ENCODE data around the gene ATAD2B. TPM values are rescaled to one million over a fixed set of nuclear protein-coding genes. Genes with fewer than 3 reads are reported as not detected.

ATAD2B gene
- total and polyA plus RNA-seq, 2 of the 4 experiments (the other 2 are of a cell fraction) = 1.5 to 5.0 TPM

DNA sequence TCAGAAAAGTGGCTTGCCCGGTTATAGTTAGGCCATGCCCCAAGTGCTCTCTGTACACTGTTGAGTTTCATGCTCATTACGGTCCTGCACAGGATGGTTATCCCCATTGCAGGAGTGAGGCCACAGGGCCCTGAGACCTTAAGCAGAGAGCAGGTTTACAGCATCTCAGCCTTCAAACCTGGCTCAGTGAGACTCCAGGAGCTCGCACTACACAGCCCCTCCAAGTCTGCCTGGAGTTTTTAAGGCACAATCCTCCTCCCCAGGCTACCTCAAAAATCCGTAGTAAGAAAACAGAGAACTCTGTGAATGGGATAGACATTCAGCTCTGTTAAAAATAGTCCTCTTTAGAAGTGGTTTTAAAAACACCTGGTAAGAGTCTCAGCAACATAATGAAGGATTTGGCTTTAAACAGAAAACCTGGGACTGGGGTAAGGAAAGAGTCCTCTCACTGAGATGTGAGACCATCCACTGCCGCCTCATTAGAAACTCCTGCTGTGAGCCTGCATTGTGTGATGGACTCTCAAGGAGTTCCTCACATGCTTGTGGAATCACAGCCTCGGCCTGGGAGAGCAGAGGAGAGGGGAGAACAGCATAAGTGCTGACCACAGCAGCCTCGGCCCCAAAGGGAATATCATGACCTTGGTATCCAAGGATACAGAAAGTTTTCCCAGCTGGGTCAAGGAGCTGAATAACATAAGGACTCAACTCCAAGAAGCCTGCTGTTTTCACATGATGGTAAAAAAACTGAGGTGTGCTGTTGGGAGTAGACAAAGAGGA lies 214.8 kb downstream of the ATAD2B start (continued):
- no peak for TF ChIP-seq FOS (IDR thresholded peaks at IDR 0.05; ENCODE audit: low read depth, low read length)

DNA sequence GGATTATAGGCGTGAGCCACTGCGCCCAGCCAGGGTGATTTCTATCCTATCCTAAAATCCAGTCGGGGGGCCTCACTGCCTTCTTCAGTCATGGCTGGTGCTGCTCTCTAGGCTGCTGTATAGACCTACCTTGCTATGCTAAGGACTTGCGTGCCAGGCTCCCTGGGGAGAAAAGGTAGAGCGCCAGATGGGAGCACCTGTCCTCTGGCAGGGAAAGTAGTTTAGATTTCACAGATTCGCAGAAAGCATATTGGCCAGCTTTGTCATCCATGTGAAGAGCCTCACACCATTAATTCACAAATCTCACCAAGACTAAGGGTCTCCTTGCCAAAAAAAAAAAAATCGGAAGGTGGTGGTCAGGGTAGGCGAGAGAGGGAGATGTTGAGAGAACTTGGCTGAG lies 217.6 kb downstream of the ATAD2B start:
- H3K9me1 ChIP-seq (ENCODE audit: insufficient read depth, low read length) = peaks cover 9% of the 10 kb centered on the region; the same call in 1 of the 2 replicates
- H3K4ac ChIP-seq (ENCODE audit: low read depth, low read length) = no peak overlapping the region
- intact Hi-C loops (cut with micrococcal nuclease) (no loop called here), in situ Hi-C loops (cut with MboI; ENCODE audit: low sequenced_read_pairs) (no loop called here), dilution Hi-C loops (cut with HindIII; ENCODE audit: low sequenced_read_pairs, unreplicated experiment) (no loop called here)
- H3K56ac ChIP-seq (ENCODE audit: extremely low read depth, insufficient read depth, low read length) = no peak overlapping the region
- H2BK5ac ChIP-seq (ENCODE audit: low read depth, low read length, poor library complexity, severe bottlenecking) = no peak overlapping the region
- H2BK15ac ChIP-seq (ENCODE audit: low read depth, low read length) = no peak overlapping the region
- ChIA-PET POLR2A (ENCODE audit: unreplicated experiment) (no interaction called here), CTCF (no interaction called here)
- no peak overlapping the region for H3K9ac ChIP-seq (ENCODE audit: low read depth, low read length)
- no peak overlapping the region for H4K5ac ChIP-seq (ENCODE audit: low read depth, low read length)
- H3K4me2 ChIP-seq (ENCODE audit: low read depth, low read length) = no peak overlapping the region
- no peak overlapping the region for H2AFZ ChIP-seq (replicated peaks; ENCODE audit: low read length, poor library complexity)
- no peak overlapping the region for H3K23ac ChIP-seq (ENCODE audit: low read depth, low read length)
- H3K4me1 ChIP-seq (ENCODE audit: control insufficient read depth, insufficient read depth, low read length) = peaks cover 5% of the 10 kb centered on the region
- H3K27ac ChIP-seq (ENCODE audit: insufficient read depth, low read length) = no peak overlapping the region
- H2AK9ac ChIP-seq (replicated peaks; ENCODE audit: low read depth, low read length, poor library complexity) = no peak overlapping the region
- no peak for ATAC-seq (ENCODE audit: low read depth)
- DNase-seq = no peak
- peaks cover 22% of the 10 kb centered on the region for H3K36me3 ChIP-seq (ENCODE audit: control insufficient read depth, insufficient read depth, low read length)
- H4K8ac ChIP-seq (ENCODE audit: low read depth in 2 of 2, low read length in 2 of 2) = no peak overlapping the region
- no peak overlapping the region for H2AK5ac ChIP-seq (ENCODE audit: low read depth, low read length)
- H2BK20ac ChIP-seq (ENCODE audit: low read depth, low read length) = no peak overlapping the region
- H3K79me1 ChIP-seq (ENCODE audit: low read depth in 1 of 2, low read length in 2 of 2) = peaks cover 3 to 15% of the 10 kb centered on the region in 2 experiments; a peak in 2 of 4 replicates
- no peak overlapping the region for H2BK120ac ChIP-seq (ENCODE audit: low read depth, low read length)
- no peak overlapping the region for H4K91ac ChIP-seq (ENCODE audit: insufficient read depth, low read depth, low read length)
- H3K14ac ChIP-seq (replicated peaks; ENCODE audit: low read depth, low read length) = no peak overlapping the region
- WGBS, 2 experiments (ENCODE audit: extremely low coverage in 2 of 2, insufficient read length in 1 of 2) = no CpG with 5 or more reads among the region's 8 CpGs
- no peaks in the 10 kb centered on the region for H3K9me3 ChIP-seq (ENCODE audit: control insufficient read depth, insufficient read depth, low read length)
- TF ChIP-seq MXI1 (IDR thresholded peaks at IDR 0.05; ENCODE audit: borderline replicate concordance, low read depth, low read length) (no peak), CHD1 (IDR thresholded peaks at IDR 0.05; ENCODE audit: low read depth, low read length) (no peak), POLR2A (IDR thresholded peaks at IDR 0.05; ENCODE audit: low read depth, low read length) (no peak), RCOR1 (IDR thresholded peaks at IDR 0.05; ENCODE audit: insufficient replicate concordance, low read length) (no peak), FOS (IDR thresholded peaks at IDR 0.05; ENCODE audit: low read depth, low read length) (no peak), MAFK (IDR thresholded peaks at IDR 0.05; ENCODE audit: low read depth, low read length) (no peak), RAD21 (IDR thresholded peaks at IDR 0.05; ENCODE audit: low read length) (no peak), NFE2L2 (IDR thresholded peaks at IDR 0.05; ENCODE audit: low read depth, low read length) (no peak), BHLHE40 (IDR thresholded peaks at IDR 0.05; ENCODE audit: low read depth, low read length) (no peak), RFX5 (IDR thresholded peaks at IDR 0.05; ENCODE audit: low read depth, low read length) (no peak), MAZ (IDR thresholded peaks at IDR 0.05; ENCODE audit: borderline replicate concordance, low read depth, low read length) (no peak), CEBPB (IDR thresholded peaks at IDR 0.05; ENCODE audit: low read depth, low read length) (no peak), SMC3 (IDR thresholded peaks at IDR 0.05; ENCODE audit: low read depth, low read length) (no peak)
- TF ChIP-seq, protein P1, sequence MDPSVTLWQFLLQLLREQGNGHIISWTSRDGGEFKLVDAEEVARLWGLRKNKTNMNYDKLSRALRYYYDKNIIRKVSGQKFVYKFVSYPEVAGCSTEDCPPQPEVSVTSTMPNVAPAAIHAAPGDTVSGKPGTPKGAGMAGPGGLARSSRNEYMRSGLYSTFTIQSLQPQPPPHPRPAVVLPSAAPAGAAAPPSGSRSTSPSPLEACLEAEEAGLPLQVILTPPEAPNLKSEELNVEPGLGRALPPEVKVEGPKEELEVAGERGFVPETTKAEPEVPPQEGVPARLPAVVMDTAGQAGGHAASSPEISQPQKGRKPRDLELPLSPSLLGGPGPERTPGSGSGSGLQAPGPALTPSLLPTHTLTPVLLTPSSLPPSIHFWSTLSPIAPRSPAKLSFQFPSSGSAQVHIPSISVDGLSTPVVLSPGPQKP (IDR thresholded peaks at IDR 0.05; ENCODE audit: borderline replicate concordance, low read depth, low read length) = no peak
- TF ChIP-seq, protein P2, sequence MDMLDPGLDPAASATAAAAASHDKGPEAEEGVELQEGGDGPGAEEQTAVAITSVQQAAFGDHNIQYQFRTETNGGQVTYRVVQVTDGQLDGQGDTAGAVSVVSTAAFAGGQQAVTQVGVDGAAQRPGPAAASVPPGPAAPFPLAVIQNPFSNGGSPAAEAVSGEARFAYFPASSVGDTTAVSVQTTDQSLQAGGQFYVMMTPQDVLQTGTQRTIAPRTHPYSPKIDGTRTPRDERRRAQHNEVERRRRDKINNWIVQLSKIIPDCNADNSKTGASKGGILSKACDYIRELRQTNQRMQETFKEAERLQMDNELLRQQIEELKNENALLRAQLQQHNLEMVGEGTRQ (IDR thresholded peaks at IDR 0.05; ENCODE audit: low read depth, low read length) = no peak
- no peak overlapping the region for H3K4me3 ChIP-seq (ENCODE audit: insufficient read depth, low read depth, low read length)
- no peaks in the 10 kb centered on the region for H3K27me3 ChIP-seq (ENCODE audit: control insufficient read depth, insufficient read depth, low read length)
- no peak overlapping the region for H3K18ac ChIP-seq (ENCODE audit: low read depth, low read length)
- no peaks in the 10 kb centered on the region; the same call in 1 of the 2 replicates for H4K20me1 ChIP-seq (ENCODE audit: insufficient read depth, low read length)
- BruUV-seq (replicated peaks) = no TSS peak
